COLO668 (cell line): ENCODE results near the gene STAMBPL1.

ENCODE experiments used
- DNase-seq: peaks from one replicate; lab custom pipeline; 2025; ENCODE audit not compliant: unreplicated experiment; lab: John Stamatoyannopoulos, UW

The STAMBPL1 gene

DNA sequence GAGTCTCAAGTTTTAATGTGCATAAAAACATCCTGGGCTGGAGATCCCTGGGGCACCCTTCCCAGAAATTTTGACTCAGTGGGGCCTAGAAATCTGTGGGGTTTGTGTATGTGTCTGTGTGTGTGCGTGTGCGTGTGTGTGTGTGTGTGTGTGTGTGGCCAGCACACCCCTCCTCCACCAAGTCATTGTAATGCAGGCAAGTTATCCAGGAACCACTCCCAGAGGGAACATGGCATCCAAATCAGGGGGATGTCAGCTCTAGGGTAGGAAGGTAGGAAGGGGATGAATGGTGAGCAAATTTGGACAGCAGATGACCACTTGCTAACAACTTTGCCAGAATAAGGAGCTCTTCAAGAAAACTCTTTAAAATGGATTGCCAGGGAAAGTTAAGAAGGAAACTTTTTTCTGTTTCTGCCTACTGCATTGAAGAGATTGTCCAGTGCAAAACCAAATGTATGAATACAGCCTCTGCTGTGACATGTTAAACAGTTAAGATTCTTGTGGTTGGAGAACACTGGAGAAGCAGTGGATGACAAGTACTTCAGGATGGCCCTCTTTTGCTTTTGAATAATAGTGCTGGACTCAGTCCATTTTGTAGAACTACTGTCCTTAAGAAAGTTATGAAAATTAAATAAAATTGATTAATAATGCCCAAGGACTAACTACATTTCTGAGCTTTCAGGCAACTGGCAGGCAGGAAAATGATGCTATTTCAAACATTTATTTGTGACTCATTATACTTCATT is 12.3 kb downstream of the STAMBPL1 start:
- DNase-seq = no peak

DNA sequence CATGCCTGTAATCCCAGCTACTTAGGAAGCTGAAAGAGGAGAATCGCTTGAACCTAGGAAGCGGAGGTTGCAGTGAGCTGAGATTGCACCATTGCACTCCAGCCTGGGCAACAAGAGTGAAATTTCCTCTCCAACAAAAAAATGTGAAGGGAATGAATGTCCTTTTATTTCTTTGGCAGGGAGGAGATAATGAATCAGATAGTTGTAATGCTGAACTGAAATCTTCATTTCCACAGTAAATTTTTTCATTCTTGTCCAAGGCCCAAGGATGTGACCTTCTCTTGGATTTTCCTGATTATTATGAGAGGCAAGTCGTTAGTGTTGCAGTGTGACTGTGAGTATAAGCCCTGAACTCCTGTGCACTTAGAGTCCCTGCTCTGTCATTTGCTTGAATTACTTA is 13.6 kb downstream of the STAMBPL1 start:
- no peak for DNase-seq

DNA sequence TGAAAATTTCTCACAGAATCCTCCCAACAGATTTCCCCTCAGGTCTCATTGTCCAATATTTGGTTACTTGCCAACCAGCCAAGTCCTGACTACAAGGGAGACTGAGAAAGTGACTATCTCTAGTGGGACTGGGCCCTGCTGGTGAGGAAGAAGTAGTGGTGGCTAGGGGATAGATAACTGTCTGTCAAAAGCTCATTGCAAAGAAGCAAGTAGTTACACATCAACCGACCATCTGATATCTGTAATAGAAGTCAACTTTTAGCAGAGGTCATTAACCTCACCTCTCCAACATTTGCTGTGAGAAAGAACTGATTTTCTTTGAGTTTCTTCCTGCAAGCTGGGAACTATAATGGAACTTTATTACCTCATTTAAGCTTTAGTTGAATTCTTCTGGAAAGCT is 15.2 kb downstream of the STAMBPL1 start:
- DNase-seq = no peak

DNA sequence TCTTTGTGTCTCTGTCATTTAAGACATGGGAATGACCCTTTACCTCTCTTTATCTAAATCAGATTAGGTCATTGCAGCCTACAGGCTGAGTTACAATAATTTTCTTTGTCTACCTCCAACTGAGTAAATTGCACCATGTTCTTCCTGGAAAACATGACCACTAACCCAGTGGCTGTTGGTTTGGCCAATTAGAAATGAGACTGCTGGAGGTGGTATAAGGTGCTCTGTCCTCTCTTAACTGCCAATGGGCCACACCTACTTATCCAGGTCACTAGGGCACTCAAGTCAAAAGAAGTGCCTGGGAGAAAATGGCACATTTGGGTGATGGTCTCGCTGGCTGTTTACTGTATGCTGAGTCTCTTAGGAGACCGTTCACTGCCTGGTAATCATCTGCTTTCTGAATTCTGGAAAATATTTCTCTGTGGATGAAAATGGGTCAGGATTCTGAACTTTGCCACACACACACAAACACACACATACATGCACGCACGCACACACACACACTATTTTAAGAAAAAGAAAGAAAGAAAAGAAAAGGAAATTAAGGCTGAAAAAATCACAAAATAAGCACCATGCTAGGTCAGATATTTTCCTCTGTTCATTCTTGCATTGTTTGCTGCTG is 16.4 kb downstream of the STAMBPL1 start:
- DNase-seq = no peak

DNA sequence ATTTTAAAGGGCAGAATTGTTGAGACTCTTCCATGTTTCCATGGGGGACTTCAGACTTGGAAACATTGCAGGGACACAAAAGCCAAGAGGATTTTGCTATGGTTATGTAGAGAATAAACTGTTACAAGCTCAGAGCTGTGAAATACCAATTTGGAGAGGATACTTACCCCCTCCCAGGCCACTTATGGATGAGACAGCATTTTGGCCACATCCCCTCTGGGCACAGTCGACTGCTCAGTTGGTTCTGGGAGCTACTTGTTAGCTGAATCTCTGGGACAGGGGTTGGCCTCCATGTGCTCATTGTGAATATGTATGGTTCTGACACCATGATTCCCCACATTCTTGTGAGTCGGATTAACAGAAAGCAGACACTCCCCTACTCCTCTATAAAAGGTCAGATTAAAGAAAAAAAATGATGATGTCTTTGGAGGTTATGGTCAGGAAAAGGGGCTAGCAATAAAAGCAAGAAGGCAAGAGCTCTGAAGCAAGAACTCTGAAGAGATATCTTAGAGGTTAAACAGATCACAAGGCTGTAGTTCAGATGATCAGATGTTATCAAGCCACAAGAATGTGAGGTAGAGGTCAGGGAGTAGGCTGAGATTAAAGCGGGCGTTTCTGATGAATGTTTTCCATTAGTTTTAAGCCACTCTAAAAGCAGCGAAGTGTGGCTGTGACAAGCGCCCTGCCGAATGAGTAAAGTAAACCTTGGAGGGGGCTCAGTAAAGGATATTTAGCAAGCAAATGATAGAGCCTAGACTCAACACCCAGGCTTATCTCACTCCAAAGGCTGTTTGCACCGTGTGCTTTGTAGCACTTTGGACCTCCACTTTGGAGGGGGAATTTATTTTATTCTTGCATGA is 17.2 kb downstream of the STAMBPL1 start:
- no peak for DNase-seq

DNA sequence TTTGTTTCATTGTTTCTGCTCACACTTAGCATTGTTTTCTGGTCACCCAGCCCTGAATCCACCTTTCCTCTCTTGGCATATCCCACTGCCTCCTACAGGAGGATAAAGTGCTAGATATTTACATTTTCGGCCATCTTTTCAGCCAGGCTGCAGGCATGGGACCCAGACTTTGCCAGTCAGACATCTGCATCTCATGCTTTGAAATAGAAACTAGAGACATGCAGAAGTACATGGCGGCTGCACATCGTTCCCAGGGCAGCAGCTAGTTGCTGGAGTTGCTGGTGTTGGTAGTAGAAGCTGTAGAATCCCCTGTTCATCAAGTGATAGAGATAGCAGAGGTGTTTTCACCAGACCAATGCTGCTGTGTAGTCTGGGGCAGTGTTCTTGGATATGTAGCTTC is 18.7 kb downstream of the STAMBPL1 start:
- no peak for DNase-seq

DNA sequence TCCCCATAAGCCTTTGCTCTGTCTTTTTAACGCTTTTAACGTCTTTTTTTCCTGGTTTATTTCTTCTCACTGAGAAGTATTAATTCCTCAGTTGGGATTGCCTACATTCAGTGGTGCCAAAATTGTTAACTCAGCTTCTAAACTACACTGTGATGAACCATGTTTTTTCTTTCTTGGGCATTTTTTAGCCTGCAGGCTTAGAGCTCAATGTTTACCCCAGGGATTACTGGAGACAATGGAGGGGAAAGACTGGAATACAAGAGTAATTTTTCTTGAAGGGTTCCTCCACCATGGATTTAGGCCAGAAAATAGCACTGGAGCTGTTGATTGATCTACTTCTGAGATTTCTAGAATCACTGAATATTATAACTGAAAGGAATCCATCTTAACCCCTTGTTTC is 19.8 kb downstream of the STAMBPL1 start:
- no peak for DNase-seq

DNA sequence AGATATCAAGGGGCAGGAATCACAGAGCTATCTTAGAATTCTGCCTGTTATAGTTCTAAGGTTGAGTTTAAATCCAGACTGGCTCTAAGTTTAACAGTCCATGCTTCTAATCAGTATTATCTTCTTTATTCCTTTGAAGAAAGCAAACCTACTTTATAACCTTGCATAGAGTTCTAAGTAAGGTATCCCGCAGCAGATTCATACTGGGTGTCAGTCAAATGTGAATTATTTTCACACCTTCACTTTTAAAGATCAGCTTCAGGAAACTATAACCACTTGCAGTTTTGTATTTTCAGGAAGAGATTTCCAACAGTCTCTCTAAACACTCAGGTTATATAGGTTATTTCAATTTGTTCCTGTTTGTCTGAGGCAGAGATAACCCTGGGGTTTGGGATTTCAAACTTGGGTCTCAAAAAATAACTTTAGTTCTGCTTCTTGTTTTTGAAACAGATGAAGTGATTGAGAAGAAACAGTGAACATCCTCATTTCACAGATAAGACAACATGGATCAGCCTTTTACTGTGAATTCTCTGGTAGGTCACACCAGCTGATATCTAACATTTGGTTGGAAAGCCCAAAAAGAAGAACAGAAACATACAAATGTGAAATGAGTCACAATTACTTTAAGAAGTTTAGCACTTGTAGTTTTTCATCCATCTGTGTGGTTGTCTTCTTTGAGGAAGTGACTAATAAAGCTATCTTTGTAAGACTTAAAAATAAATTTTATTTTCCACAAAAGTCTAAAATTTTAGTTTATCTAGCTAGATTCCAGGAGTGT is 21.4 kb downstream of the STAMBPL1 start:
- DNase-seq = no peak

DNA sequence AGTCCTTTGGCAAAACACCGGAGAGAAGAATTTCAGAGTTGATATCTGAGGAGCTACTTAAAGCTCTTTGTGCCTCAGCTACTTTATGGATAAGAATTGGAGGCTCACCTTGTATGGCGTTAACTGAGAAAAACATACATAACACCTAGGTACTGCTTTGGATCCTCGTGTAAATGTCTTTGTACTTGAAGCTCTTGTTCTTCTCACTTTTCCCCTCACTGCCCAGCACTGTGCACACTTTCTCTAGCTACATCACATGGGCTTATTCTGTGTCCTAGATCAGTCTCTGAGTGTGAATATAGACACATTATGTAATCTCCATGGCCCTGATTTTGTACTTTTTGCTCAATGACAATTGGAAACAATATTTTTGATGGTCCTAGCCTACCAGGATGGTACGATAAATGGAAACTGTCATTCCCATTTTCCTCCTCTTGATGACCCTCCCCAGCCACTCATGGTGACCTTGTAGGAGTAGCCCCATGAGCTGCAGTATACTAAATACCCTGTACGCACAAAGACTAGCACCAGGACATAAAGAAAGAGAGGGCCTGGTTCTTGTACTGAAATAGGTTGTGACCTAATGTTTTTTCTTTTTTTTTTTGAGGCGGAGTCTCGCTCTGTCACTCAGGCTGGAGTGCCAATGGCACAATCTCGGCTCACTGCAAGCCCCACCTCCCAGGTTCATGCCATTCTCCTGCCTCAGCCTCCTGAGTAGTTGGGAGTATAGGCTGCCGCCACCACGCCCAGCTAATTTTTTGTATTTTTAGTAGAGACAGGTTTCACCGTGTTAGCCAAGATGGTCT is 22.1 kb downstream of the STAMBPL1 start:
- DNase-seq = no peak

DNA sequence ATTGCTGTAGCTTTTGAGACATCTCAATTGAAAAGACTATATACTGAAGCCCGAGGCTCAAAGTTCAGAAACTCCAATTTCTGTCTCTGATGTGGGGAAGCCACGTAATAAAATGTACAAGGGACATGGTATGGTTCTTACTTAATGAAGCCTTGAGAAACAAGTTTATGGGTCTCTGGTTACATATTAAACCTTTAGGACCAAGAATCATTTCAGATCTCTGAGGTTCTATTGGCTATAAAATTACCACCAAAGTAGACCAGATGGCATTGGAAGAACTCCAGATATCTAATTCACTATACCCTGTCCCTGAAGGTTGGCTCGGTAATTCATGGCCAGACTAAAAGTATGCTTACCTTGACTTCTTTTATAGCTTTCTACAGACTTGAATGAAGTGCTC is 23.7 kb downstream of the STAMBPL1 start:
- DNase-seq = no peak

DNA sequence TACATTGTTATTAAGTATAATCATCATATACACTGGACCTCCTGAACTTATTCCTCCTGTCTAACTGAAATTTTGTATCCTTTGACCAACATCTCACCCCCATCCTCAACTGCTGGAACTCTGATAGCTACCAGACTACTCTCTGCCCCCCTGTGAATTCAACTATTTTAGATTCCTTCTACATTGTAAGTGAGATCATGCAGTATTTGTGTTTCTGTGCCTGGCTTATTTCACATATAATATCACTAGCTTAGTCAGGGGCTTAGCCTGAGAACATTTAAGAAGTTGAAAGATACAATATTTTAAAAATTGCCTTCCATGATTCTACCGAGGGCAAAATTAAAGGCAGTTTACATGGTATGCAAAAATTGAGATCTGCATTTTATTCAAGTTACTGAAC is 26.9 kb downstream of the STAMBPL1 start:
- no peak for DNase-seq

DNA sequence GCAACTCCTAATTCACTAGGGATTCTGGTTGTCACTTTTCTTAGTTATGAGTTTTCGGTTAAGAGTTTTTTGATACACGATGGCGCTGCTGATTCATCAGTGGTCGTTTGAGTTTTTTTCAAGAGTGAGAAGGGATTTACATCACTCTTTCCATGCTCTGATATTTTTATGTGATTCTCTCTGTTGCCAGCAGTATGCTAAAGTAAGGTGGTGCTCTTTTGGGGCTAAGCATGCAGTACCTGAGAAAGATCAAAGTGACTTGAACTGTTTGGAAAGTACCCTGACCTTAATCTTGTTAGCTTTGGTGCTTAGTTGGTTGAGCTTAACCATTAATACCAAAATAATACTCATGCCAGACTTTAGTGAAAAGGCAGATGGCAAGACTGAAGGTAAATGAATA is 28.1 kb downstream of the STAMBPL1 start:
- DNase-seq = no peak

DNA sequence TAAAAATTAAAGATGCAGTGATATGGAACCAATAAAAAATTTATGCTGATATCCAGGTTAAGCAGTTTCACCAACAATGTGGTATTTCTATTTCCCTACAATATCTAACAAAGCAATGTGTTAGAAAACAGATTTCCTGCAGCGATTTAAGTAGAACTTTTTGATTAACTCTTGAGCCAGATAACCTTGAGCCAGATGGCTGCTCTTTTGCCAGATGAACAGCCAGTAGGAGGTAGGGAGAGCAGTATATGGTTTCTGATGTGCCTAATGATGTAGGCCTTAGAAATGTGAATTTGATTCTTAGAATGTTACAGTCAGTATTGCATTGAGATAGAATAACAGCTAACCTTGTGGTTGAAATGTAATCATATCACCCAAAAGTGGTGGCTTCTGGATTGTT is 31.1 kb downstream of the STAMBPL1 start:
- no peak for DNase-seq

DNA sequence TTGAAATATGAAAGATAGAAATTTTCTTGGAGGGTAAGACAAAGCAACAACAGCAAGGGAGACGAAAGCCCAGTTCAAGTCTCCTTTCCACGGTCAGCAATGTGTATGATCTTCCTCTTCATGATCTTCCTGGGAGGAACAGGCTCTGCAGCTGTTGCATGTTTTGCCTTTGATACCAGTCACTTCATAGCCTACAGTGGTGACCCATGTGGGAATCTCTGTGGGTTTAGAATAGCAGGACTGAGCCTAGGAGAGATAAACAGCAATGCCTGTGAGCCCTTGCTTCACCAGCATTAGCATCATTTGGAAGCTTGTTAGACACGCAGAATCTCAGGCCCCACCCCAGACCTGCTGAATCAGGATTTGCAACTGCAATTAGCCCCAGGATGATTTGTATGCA is 31.8 kb downstream of the STAMBPL1 start:
- DNase-seq = no peak

DNA sequence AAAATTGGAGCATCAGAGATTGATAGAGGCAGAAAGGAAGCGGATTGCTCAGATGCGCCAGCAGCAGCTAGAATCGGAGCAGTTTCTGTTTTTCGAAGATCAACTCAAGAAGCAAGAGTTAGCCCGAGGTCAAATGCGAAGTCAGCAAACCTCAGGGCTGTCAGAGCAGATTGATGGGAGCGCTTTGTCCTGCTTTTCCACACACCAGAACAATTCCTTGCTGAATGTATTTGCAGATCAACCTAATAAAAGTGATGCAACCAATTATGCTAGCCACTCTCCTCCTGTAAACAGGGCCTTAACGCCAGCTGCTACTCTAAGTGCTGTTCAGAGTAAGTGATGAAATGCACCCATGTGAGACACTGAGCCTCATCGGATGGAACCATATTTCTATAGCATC is 33.1 kb downstream of the STAMBPL1 start:
- DNase-seq = peak; percentile 54

DNA sequence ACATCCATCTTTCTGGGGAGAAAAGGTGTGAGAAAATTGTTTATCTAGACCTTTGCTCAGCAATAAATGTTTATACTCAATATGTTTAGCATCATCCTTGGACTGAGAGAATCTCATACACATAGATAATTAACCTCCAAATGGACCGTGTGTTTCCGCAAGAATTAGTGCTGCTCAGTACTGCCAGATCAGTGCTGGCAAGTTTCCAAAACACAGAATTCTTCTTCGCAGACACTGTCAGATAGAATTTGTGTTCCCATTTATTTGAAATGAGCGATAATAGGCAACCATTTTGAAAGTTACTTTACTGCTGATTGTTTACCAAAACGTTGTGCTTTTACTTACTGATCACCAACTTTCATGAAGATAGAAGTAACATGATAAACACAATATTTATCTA is 33.7 kb downstream of the STAMBPL1 start:
- DNase-seq = peak; percentile 2

DNA sequence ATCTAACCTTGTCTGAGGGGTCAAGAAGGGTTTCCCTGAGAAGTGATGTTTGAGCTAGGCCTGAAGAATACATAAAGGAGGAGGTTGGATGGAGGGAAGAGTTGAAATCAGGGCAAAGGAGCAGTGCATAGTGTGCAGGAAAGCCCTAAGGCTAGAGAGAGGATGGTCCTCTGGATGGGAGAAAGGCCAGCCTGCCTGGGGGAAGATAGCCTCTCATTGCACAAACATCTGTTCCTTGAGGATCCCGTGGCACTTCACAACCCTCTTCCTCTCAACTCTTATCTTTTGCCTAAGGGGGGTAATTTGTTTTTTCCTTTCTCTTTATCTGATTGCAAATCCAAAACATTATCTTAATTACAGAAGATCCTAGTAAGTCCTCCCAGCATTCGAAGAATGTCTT is 35.7 kb downstream of the STAMBPL1 start:
- DNase-seq = no peak

DNA sequence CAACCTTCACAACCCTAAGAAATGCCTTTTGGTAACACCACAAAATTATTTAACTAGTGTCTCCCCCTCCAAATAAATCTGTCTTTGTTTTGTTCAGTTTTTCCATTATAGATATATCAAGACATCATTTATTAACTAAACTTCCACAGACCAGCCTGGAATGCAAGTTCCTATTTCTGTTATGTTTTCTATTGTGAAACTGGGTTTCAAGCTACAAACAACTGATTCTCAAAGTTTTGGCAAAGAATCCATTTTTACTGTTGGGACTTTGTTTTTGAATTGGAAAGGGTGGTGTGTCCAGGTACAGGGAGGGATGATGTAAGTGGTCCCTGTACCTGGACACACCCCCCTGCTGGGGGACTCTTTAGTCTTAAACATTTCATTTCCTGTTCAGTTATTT is 36.2 kb downstream of the STAMBPL1 start:
- DNase-seq = no peak

DNA sequence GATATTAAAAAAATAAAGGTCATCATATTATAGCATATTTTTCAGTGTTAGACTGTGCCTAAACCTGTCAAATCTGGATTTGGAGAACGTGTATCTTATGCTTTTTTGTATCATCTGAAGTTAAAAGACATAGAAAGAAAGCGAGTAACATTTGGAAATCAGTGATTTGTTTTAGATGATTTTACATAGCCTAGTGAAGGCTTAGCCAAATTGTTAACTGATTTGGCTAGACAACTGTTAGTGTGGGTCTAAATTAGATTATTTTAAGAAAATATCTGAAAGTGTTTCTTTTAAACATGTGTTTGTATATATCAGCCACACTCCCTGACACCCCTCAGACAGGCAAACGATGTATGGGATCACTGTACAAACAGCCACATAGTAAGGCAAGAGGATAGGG is 36.9 kb downstream of the STAMBPL1 start:
- DNase-seq = no peak

DNA sequence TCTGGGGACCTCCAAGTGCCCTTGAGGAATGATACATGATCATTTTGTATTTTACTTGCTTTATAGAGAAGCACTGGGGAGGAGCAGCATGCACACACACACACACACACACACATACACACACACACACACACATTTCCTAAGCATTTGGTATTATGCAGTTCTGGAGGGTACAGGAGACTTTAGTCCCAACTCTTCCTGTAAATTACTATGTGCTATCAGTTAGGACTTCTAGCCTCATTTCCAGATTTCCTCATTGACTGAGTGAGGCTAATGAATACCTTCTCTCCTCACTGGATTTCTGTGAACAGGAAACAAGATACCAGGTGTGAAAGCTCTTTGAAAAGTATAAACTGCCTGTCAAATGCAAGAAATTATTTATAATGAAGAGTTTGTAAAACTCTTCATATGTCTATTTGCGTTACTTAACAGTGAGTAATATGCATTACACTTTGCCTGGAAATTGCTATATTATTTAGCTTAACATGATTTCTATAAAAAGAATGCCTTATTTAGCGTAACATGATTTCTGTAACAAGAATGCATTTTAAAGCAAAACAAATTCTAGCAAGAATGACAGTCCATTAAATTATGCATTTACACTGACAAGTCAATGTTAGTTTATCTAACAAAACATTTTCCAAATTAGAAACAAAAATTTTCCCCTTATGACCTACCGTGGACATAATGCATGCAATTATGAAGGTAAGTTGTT is 38.3 kb downstream of the STAMBPL1 start:
- no peak for DNase-seq
